ENCODE measurements around the gene SEM1.

GRCh38 chr7:96663871-96664445 is 45.7 kb downstream of the SEM1 start:
- TF ChIP-seq POLR2A (IDR thresholded peaks at IDR 0.05) (no peak), CTCF (IDR thresholded peaks at IDR 0.05) (no peak)

All from testis (tissue), 2 donors.